A549 (cell line): ENCODE measurements around the gene MRPL44. TPM values are rescaled to one million over a fixed set of nuclear protein-coding genes. Genes with fewer than 3 reads are reported as not detected.
A peak's percentile ranks its signal among the peaks of the same experiment; 100 is the strongest.

Experiments
- ATAC-seq, 2 experiments: fragments of 200-7000 bp in 1 of 2; fragments of >200 bp in 1 of 2; cut with Nextera tagmentation in 1 of 2; cut with Tn5 transposase in 1 of 2; 3 replicates each; pipeline versions ENCODE4 v1.8.0 to v1.9.1; 2018 to 2020; ENCODE audit warnings: mild to moderate bottlenecking in 1 of 2, moderate library complexity in 1 of 2
- CTCF ChIA-PET: fragments of 300-600 bp; sonication (Branson Sonifier 250); formaldehyde crosslinking; extraction: SDS; loops from one replicate; lab custom pipeline; 2021; ENCODE audit warnings: antibody characterized with exemption, inconsistent platforms; lab: Yijun Ruan, JAX
- POLR2A ChIA-PET: fragments of 350-600 bp; formaldehyde crosslinking; extraction: SDS; loops from one replicate; lab custom pipeline; 2021; ENCODE audit warnings: antibody characterized with exemption, inconsistent platforms; lab: Yijun Ruan, JAX
- DNase-seq, 2 experiments: peaks; one replicate each; pipeline versions ENCODE4 v3.0.0 to v3.0.0-alpha.2; 2011 to 2016; ENCODE audit warnings: low read depth in 1 of 2, low spot score in 1 of 2
- FAIRE-seq: peaks from 2 replicates; lab custom pipeline; 2011; peaks lifted over from hg19 to GRCh38; lab: Jason Lieb, UNC
- H3K27ac ChIP-seq, 2 experiments: fragments of >200 bp; sonication (Bioruptor Twin); formaldehyde crosslinking; 3 replicates each; pipeline ENCODE4 v1.5.1; 2016 to 2017
- H3K4me1 ChIP-seq: fragments of >200 bp; sonication (Bioruptor Twin); formaldehyde crosslinking; 3 replicates; pipeline ENCODE4 v1.6.1; 2016
- H3K4me2 ChIP-seq: fragments of >200 bp; sonication (Bioruptor Twin); formaldehyde crosslinking; 3 replicates; pipeline ENCODE4 v1.6.1; 2016
- H3K4me3 ChIP-seq: fragments of >200 bp; sonication (Bioruptor Twin); formaldehyde crosslinking; 3 replicates; pipeline ENCODE4 v1.5.1; 2016
- H3K9me3 ChIP-seq: fragments of >200 bp; sonication (Bioruptor Twin); formaldehyde crosslinking; 3 replicates; pipeline ENCODE4 v1.6.1; 2016
- CBX2 ChIP-seq: fragments of 200-600 bp; sonication (generic); IDR thresholded peaks from 2 replicates; pipeline ENCODE4 v1.6.1; 2016; ENCODE audit warnings: low read depth, mild to moderate bottlenecking, borderline replicate concordance
- CBX8 ChIP-seq: fragments of 200-600 bp; sonication (generic); IDR thresholded peaks from 2 replicates; pipeline ENCODE4 v1.6.1; 2016
- CEBPB ChIP-seq, 2 experiments: fragments of >200 bp in 1 of 2; sonication (Bioruptor Twin) in 1 of 2; formaldehyde crosslinking in 1 of 2; IDR thresholded peaks; 2 replicates each; pipeline ENCODE4 v1.6.1; 2012 to 2016
- CHD4 ChIP-seq: fragments of 200-600 bp; sonication (generic); IDR thresholded peaks from 2 replicates; pipeline ENCODE4 v1.6.1; 2016; ENCODE audit warnings: antibody characterized with exemption, mild to moderate bottlenecking, borderline replicate concordance
- EHF ChIP-seq: fragments of 250-450 bp; sonication (Bioruptor Pico); IDR thresholded peaks from 2 replicates; pipeline ENCODE4 v1.5.0; 2020; ENCODE audit warnings: mild to moderate bottlenecking
- EHMT2 ChIP-seq: fragments of 200-600 bp; sonication (generic); IDR thresholded peaks from 2 replicates; pipeline ENCODE4 v1.6.1; 2016; ENCODE audit warnings: antibody characterized with exemption, low read depth, mild to moderate bottlenecking, moderate library complexity
- EP300 ChIP-seq, 2 experiments: fragments of >200 bp; sonication (Bioruptor Twin); formaldehyde crosslinking; IDR thresholded peaks; 2 replicates in 1 of 2; 3 replicates in 1 of 2; pipeline ENCODE4 v1.6.1; 2016 to 2017
- GATA3 ChIP-seq: IDR thresholded peaks from 2 replicates; pipeline ENCODE4 v1.6.1; 2012; ENCODE audit warnings: borderline replicate concordance
- HEYL ChIP-seq: fragments of 250-450 bp; sonication (Bioruptor Pico); IDR thresholded peaks from 2 replicates; pipeline ENCODE4 v1.8.0; 2021; ENCODE audit warnings: mild to moderate bottlenecking, moderate library complexity
- HOXA7 ChIP-seq: fragments of 250-450 bp; sonication (Bioruptor Pico); IDR thresholded peaks from 2 replicates; pipeline ENCODE4 v1.5.0; 2020; ENCODE audit warnings: mild to moderate bottlenecking, moderate library complexity
- HOXB5 ChIP-seq: fragments of 250-450 bp; sonication (Bioruptor Pico); IDR thresholded peaks from 2 replicates; pipeline ENCODE4 v1.5.0; 2020; ENCODE audit warnings: mild to moderate bottlenecking, moderate library complexity
- KDM1A ChIP-seq: fragments of 200-600 bp; sonication (generic); IDR thresholded peaks from 2 replicates; pipeline ENCODE4 v1.6.1; 2016; ENCODE audit warnings: low read depth, mild to moderate bottlenecking
- MAZ ChIP-seq: fragments of 150-350 bp; IDR thresholded peaks from 2 replicates; pipeline ENCODE4 v1.6.1; 2014; ENCODE audit warnings: antibody characterized with exemption, low read depth, low read length, borderline replicate concordance
- MYC ChIP-seq: IDR thresholded peaks from 2 replicates; pipeline ENCODE4 v1.6.1; 2012; ENCODE audit warnings: mild to moderate bottlenecking, inconsistent platforms, low read length, improper control_type of control experiment, borderline replicate concordance
- NPAS2 ChIP-seq: fragments of 250-450 bp; sonication (Bioruptor Pico); IDR thresholded peaks from 2 replicates; pipeline ENCODE4 v1.8.0; 2022; ENCODE audit warnings: mild to moderate bottlenecking, moderate library complexity, borderline replicate concordance
- POLR2A ChIP-seq: IDR thresholded peaks from 2 replicates; pipeline ENCODE4 v1.6.1; 2012; ENCODE audit warnings: mild to moderate bottlenecking, low read length
- POLR2AphosphoS2 ChIP-seq: conservative IDR thresholded peaks from 2 replicates; pipeline ENCODE4 v1.6.1; 2012; ENCODE audit warnings: low read length, improper control_type of control experiment, inconsistent platforms
- RCOR1 ChIP-seq: fragments of 150-350 bp; IDR thresholded peaks from 2 replicates; pipeline ENCODE4 v1.6.1; 2014; ENCODE audit warnings: antibody characterized with exemption, low read length, low read depth
- RFX5 ChIP-seq: fragments of 450-650 bp; IDR thresholded peaks from 2 replicates; pipeline ENCODE4 v1.7.1; 2014; ENCODE audit warnings: antibody characterized with exemption, mild to moderate bottlenecking, moderate library complexity
- SREBF2 ChIP-seq: fragments of 450-650 bp; IDR thresholded peaks from 2 replicates; pipeline ENCODE4 v1.6.1; 2014; ENCODE audit warnings: mild to moderate bottlenecking, moderate library complexity
- TP53 ChIP-seq: fragments of 250-450 bp; sonication (Bioruptor Pico); IDR thresholded peaks from 2 replicates; pipeline ENCODE4 v1.5.0; 2021; ENCODE audit warnings: mild to moderate bottlenecking, moderate library complexity
- ZSCAN20 ChIP-seq: fragments of 250-450 bp; sonication (Bioruptor Pico); IDR thresholded peaks from 2 replicates; pipeline ENCODE4 v1.8.0; 2022; ENCODE audit warnings: mild to moderate bottlenecking, moderate library complexity
- WGBS: methylation state at CpG from one replicate; pipeline ENCODE4 v1.1.6; 2017; ENCODE audit errors: missing lambda C conversion rate; 5-methylcytosine and 5-hydroxymethylcytosine counted together
- polyA plus RNA-seq, 4 experiments: library from polyadenylated mRNA; depleted of rRNA in 3 of 4; stranded (reverse); fragments of >200 nt; fragmentation: RNase III in 1 of 4; extraction: RNeasy Plus Mini Kit Qiagen cat#74134 plus additional on column Dnase treatment in 1 of 4; gene quantifications; 2 replicates in 3 of 4; 3 replicates in 1 of 4; pipeline ENCODE4 v1.2.3, GENCODE V29; 2011 to 2017
- TF ChIP-seq, protein P1 (sequence below): fragments of >200 bp; sonication (Bioruptor Twin); formaldehyde crosslinking; IDR thresholded peaks from 3 replicates; pipeline ENCODE4 v1.6.1; 2016
- TF ChIP-seq, protein P2 (sequence below): fragments of 150-350 bp; IDR thresholded peaks from 2 replicates; pipeline ENCODE4 v1.6.1; 2014; ENCODE audit warnings: low read depth, mild to moderate bottlenecking, low read length
- TF ChIP-seq, protein P3 (sequence below): fragments of 200-600 bp; sonication (generic); IDR thresholded peaks from 2 replicates; pipeline ENCODE4 v1.6.1; 2016; ENCODE audit warnings: antibody characterized with exemption, mild to moderate bottlenecking, moderate library complexity
- TF ChIP-seq, protein P4 (sequence below): fragments of 250-450 bp; sonication (Bioruptor Pico); IDR thresholded peaks from 2 replicates; pipeline ENCODE4 v1.5.0; 2021; ENCODE audit warnings: mild to moderate bottlenecking, moderate library complexity, borderline replicate concordance

MRPL44 gene
- polyA plus RNA-seq, 2 of the 4 experiments (the other 2 are of a cell fraction), result 39.0 to 39.2 TPM

DNA sequence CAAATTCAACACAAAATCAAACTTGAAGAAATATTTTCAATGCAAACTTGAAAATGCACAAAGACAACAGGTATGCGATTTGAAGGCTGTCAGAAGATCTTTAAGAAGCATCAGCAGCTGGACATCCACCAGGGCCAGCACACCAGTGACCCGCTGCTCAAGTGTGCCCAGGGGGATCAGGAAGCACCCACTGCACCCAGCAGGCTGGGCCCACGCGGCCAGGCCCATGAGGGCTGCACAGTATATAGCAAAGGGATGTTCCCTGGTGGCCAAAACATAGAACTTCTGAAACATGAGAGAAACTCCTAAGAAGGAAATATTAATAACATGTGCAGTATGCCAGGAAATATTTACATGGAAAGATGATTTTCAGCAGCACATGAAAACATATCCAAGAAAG, 37.2 kb upstream of the MRPL44 start:
- H3K4me3 ChIP-seq, result no peak overlapping the region
- H3K9me3 ChIP-seq, result no peaks in the 10 kb centered on the region
- no peak overlapping the region for H3K4me2 ChIP-seq
- WGBS, result 98% methylated on average over 4 of the region's 4 CpGs
- 0 out of 3 replicates have a peak, but pooled peaks cover 6% of the 10 kb centered on the region for H3K4me1 ChIP-seq
- ATAC-seq (peak; percentile 24 to 78; a peak in 3 of 6 replicates), DNase-seq (no peak), FAIRE-seq (no peak)
- H3K27ac ChIP-seq, result no peak overlapping the region
- TF ChIP-seq CHD4 (no peak), KDM1A (no peak), CBX2 (no peak), POLR2AphosphoS2 (no peak), CBX8 (no peak), ZSCAN20 (CRISPR knock-in tag) (no peak), SREBF2 (no peak), HOXA7 (CRISPR knock-in tag) (no peak), EHMT2 (no peak), HEYL (CRISPR knock-in tag) (no peak), POLR2A (no peak), TP53 (no peak), CEBPB (IDR thresholded peaks at IDR 0.05) (no peak)
- TF ChIP-seq, protein P1, sequence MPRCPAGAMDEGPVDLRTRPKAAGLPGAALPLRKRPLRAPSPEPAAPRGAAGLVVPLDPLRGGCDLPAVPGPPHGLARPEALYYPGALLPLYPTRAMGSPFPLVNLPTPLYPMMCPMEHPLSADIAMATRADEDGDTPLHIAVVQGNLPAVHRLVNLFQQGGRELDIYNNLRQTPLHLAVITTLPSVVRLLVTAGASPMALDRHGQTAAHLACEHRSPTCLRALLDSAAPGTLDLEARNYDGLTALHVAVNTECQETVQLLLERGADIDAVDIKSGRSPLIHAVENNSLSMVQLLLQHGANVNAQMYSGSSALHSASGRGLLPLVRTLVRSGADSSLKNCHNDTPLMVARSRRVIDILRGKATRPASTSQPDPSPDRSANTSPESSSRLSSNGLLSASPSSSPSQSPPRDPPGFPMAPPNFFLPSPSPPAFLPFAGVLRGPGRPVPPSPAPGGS, result no peak
- TF ChIP-seq, protein P2, sequence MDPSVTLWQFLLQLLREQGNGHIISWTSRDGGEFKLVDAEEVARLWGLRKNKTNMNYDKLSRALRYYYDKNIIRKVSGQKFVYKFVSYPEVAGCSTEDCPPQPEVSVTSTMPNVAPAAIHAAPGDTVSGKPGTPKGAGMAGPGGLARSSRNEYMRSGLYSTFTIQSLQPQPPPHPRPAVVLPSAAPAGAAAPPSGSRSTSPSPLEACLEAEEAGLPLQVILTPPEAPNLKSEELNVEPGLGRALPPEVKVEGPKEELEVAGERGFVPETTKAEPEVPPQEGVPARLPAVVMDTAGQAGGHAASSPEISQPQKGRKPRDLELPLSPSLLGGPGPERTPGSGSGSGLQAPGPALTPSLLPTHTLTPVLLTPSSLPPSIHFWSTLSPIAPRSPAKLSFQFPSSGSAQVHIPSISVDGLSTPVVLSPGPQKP, result no peak
- TF ChIP-seq, protein P3, sequence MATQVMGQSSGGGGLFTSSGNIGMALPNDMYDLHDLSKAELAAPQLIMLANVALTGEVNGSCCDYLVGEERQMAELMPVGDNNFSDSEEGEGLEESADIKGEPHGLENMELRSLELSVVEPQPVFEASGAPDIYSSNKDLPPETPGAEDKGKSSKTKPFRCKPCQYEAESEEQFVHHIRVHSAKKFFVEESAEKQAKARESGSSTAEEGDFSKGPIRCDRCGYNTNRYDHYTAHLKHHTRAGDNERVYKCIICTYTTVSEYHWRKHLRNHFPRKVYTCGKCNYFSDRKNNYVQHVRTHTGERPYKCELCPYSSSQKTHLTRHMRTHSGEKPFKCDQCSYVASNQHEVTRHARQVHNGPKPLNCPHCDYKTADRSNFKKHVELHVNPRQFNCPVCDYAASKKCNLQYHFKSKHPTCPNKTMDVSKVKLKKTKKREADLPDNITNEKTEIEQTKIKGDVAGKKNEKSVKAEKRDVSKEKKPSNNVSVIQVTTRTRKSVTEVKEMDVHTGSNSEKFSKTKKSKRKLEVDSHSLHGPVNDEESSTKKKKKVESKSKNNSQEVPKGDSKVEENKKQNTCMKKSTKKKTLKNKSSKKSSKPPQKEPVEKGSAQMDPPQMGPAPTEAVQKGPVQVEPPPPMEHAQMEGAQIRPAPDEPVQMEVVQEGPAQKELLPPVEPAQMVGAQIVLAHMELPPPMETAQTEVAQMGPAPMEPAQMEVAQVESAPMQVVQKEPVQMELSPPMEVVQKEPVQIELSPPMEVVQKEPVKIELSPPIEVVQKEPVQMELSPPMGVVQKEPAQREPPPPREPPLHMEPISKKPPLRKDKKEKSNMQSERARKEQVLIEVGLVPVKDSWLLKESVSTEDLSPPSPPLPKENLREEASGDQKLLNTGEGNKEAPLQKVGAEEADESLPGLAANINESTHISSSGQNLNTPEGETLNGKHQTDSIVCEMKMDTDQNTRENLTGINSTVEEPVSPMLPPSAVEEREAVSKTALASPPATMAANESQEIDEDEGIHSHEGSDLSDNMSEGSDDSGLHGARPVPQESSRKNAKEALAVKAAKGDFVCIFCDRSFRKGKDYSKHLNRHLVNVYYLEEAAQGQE, result no peak
- ChIA-PET CTCF (interaction anchor here (1.0 kb wide), 2 partner anchors 34 to 50 kb away, joined by 4 to 5 read pairs; no protein-coding TSS in a partner anchor), POLR2A (no interaction called here)

DNA sequence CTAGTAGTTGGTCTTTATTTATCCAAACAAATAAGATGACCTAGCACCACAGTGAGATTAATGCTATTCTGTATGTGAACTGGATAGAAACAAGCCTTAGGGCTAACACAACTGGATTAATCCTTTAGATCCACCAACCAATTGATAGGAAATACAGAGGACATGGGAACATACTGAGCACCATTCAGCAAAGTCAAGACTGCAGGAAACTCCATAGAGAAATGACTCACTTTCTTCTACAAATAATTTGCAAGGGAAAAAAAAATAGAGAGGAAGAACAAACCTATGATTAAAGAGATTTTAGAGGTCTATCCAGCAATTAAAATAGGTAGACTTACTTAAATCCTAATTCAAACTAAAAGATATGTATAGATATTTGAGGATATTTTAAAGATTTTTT, 36.1 kb upstream of the MRPL44 start:
- Histone ChIP-seq H3K27ac (no peak overlapping the region), H3K9me3 (no peaks in the 10 kb centered on the region), H3K4me1 (0 out of 3 replicates have a peak, but pooled peaks cover 6% of the 10 kb centered on the region), H3K4me2 (no peak overlapping the region), H3K4me3 (no peak overlapping the region)
- CTCF ChIA-PET, result interaction anchor here (1.0 kb wide), 1 partner anchor 35 kb away, joined by 4 read pairs; no protein-coding TSS in a partner anchor
- no peak for FAIRE-seq
- TF ChIP-seq RFX5 (no peak), RCOR1 (no peak), HOXB5 (no peak), MAZ (no peak), GATA3 (no peak), EHF (CRISPR knock-in tag) (no peak), EHMT2 (no peak), MYC (no peak), NPAS2 (CRISPR knock-in tag) (no peak), EP300 (IDR thresholded peaks at IDR 0.05) (no peak)
- TF ChIP-seq, protein P4, sequence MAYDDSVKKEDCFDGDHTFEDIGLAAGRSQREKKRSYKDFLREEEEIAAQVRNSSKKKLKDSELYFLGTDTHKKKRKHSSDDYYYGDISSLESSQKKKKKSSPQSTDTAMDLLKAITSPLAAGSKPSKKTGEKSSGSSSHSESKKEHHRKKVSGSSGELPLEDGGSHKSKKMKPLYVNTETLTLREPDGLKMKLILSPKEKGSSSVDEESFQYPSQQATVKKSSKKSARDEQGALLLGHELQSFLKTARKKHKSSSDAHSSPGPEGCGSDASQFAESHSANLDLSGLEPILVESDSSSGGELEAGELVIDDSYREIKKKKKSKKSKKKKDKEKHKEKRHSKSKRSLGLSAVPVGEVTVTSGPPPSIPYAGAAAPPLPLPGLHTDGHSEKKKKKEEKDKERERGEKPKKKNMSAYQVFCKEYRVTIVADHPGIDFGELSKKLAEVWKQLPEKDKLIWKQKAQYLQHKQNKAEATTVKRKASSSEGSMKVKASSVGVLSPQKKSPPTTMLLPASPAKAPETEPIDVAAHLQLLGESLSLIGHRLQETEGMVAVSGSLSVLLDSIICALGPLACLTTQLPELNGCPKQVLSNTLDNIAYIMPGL (CRISPR knock-in tag), result no peak
- POLR2A ChIA-PET, result no interaction called here
- no peak for DNase-seq
- no peak for ATAC-seq
